Smooth muscle cell of the coronary artery (primary cell): Measurements from ENCODE around the gene OR7C2. TPM values are rescaled to one million over a fixed set of nuclear protein-coding genes. Genes with fewer than 3 reads are reported as not detected.

Experiments used
- total RNA-seq: library from RNA; depleted of rRNA; stranded (reverse); fragments of >200 nt; gene quantifications from 2 replicates; pipeline ENCODE4 v1.2.3, GENCODE V29; 2014; ENCODE audit warnings: low replicate concordance

The OR7C2 gene
- not detected in 2 replicates for total RNA-seq

GRCh38 chr19:14941189-14941588, at the start of gene OR7C2:
Gene OR7C2, plus strand, starts transcription at chr19:14941489. Its CDS starts 0 bp downstream, at chr19:14941489.

GRCh38 chr19:14979476-14980255, 38.4 kb downstream of the OR7C2 start, which contains the start of gene SLC1A6:
Gene SLC1A6, minus strand, starts transcription at chr19:14979864. Its CDS starts 6,954 bp downstream, at chr19:14972910.

Other genes starting within 250 kb of the OR7C2 start
- gene ADGRE2, start 162.9 kb upstream of the OR7C2 start, total RNA-seq, result under 0.01 and 0.35 TPM in 2 replicates
- not detected in 2 replicates for gene OR7A5, start 106.3 kb upstream of the OR7C2 start, total RNA-seq
- not detected in 2 replicates for gene OR7C1, start 106.3 kb upstream of the OR7C2 start, total RNA-seq
- not detected in 2 replicates for gene OR7A10, start 92.6 kb upstream of the OR7C2 start, total RNA-seq
- not detected in 2 replicates for gene OR7A17, start 55.4 kb upstream of the OR7C2 start, total RNA-seq
- gene SLC1A6, start 38.4 kb downstream of the OR7C2 start, total RNA-seq, result not detected in 2 replicates
- not detected in 2 replicates for gene CASP14, start 108.0 kb downstream of the OR7C2 start, total RNA-seq
- not detected in 2 replicates for gene OR1I1, start 140.7 kb downstream of the OR7C2 start, total RNA-seq
- 5.4 and 19.7 TPM in 2 replicates for gene SYDE1, start 165.9 kb downstream of the OR7C2 start, total RNA-seq